IPS-15b (cell line): ENCODE data around the gene PRR22.
"Not testable (repeated sequence)": the region's sequence is repeated elsewhere in the genome, so short reads cannot be mapped to it uniquely, and the experiment has no call there.

Experiments used
- H3K27me3 ChIP-seq: one replicate; pipeline ENCODE4 v1.6.1; 2013; ENCODE audit warnings: low read length; ENCODE audit not compliant: control insufficient read depth, insufficient read depth
- H3K36me3 ChIP-seq: one replicate; pipeline ENCODE4 v1.6.1; 2013; ENCODE audit warnings: low read length; ENCODE audit not compliant: control insufficient read depth, insufficient read depth
- H3K4me1 ChIP-seq: one replicate; pipeline ENCODE4 v1.6.1; 2013; ENCODE audit warnings: mild to moderate bottlenecking, low read length; ENCODE audit not compliant: control insufficient read depth, insufficient read depth
- H3K4me3 ChIP-seq: one replicate; pipeline ENCODE4 v1.5.1; 2013; ENCODE audit warnings: low read depth, low read length
- H3K9ac ChIP-seq: one replicate; pipeline ENCODE4 v1.6.1; 2013; ENCODE audit warnings: low read depth, mild to moderate bottlenecking, low read length
- H3K9me3 ChIP-seq: one replicate; pipeline ENCODE4 v1.6.1; 2013; ENCODE audit warnings: mild to moderate bottlenecking, low read length; ENCODE audit not compliant: control insufficient read depth, insufficient read depth

PRR22 gene

DNA sequence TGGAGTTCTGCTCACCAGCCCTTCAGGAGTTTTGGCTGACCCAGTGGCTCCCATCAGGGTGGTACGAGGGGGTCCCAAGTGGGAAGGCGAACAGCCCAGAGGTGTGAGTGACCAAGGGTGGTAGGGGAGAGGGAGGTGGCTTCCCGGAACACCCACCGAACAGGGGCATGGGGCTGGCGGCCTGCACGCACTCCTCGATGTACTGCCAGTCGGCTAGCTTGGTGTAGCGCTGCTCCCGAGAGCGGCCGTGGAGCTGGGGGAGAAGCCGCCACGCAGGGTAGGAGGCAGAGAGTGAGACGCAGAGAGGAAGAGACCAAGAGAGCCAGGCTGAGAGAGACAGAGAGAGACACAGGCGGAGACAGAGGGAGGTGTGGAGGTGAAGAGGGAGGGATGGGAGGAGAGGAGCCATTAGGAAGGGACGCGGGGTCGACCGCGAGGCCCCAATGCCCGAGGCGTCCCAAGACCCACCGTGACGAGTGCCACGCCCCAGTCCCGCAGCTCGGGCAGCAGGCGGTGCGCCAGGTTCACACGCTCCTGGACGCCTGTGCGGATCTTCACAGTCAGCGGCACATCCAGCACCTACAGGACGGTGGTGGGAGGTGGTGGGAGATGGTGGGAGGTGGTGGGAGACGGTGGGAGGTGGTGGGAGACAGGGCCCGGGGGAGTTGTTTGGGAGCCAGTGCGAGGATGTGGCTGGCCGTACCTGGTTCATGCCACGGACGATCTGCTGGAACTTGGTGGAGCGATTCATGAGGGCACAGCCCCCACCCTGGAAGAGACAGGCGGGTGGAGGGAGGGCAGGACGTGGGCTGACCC, 2.3 kb upstream of the PRR22 start:
- peaks cover 48% of the 10 kb centered on the region for H3K36me3 ChIP-seq
- H3K9me3 ChIP-seq, result no peaks in the 10 kb centered on the region
- no peak overlapping the region for H3K9ac ChIP-seq
- no peaks in the 10 kb centered on the region for H3K4me1 ChIP-seq
- no peak overlapping the region for H3K4me3 ChIP-seq
- no peaks in the 10 kb centered on the region for H3K27me3 ChIP-seq

DNA sequence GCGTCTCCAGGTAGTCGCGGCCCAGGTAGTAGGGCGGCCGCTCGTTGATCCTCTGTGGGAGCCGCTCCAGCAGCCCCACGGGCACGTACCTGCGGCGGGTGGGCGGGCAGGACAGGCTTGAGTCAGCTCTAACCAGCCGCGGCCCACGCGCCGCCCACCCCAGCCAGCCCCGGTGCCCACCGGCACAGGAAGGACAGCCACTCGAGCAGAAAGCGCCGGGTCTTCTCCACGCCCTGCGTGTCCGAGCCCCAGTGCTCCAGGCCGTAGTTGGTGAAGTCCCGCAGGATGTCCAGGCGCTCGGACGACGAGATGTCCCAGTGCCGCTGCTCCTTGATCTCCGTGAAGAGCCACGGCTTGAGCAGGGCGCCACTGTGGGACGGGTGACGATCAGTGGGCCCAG, 877 bp upstream of the PRR22 start:
- Histone ChIP-seq H3K36me3 (peaks cover 48% of the 10 kb centered on the region), H3K27me3 (no peaks in the 10 kb centered on the region), H3K4me1 (no peaks in the 10 kb centered on the region), H3K9ac (no peak overlapping the region), H3K4me3 (no peak overlapping the region), H3K9me3 (no peaks in the 10 kb centered on the region)

DNA sequence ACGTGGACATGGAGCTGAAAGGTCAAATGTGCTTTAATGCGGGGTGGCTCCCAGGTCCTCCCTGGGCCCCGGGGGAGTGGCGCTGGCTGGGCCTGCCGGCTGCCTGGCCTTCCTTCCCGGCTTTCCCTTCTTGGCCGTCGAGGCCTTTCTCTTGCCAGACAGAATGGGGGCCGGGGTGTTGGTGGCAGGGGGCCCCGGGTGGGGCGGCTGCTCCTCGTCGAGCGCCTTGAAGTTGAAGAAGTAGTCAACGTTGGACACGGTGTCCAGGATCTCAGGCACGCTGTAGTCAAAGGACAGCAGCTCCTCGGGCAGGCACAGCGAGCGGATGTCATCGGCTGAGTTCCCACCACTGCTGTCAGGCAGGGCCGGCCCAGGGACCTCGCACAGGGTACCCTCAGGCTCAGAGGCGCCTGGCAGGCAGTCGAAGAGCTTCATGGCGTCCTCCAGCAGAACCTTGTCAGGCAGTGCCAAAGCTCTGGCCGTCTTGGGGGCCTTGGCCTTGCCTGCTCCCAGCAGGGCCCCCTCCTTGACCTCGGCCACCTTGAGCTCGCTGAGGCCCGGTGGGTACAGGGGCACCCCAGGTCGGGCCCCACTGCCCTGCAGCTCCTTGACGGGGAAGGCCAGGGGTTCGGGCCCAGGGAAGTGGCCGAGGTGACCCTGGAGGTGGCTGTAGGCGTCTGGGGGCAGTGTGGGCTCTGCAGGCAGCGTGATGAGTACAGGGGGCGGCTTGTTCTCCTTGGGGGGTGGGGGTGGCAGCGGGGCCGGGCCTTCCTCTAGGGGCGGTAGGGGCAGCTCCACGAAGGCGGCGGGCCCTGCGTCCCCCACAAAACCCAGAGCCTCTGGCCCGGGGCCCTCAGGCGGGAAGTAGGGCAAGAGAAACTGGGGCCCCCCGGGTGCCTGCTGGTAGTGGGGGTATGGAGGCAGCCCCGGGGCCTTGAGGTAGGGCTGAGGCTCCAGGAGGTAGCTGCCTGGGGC, 1.3 kb downstream of the PRR22 start:
- Histone ChIP-seq H3K27me3 (no peaks in the 10 kb centered on the region), H3K9me3 (no peaks in the 10 kb centered on the region), H3K4me3 (no peak overlapping the region), H3K9ac (no peak overlapping the region), H3K36me3 (peaks cover 37% of the 10 kb centered on the region), H3K4me1 (no peaks in the 10 kb centered on the region)

DNA sequence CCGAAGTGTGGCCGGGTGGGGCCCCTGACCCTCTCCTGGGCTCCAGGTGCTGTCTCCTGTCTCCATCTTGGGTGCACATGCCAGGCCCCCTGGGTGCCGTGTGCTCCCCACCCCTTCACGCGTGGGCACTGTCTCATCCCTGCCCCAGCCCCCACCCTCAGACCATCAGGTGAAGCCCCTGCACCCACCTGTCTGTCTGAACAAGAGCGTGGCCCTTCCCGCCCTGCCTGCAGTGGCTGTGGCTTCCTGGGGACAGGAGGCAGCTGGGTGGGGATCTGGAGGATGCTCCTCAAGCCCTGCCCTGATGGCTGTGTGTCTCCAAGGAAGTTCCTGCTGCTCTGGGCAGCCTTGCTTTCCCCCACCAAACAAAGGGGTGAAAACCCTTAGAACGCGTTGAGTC, 2.2 kb downstream of the PRR22 start:
- H3K36me3 ChIP-seq, result peaks cover 28% of the 10 kb centered on the region
- no peaks in the 10 kb centered on the region for H3K27me3 ChIP-seq
- no peak overlapping the region for H3K4me3 ChIP-seq
- H3K9me3 ChIP-seq, result no peaks in the 10 kb centered on the region
- H3K9ac ChIP-seq, result no peak overlapping the region
- no peaks in the 10 kb centered on the region for H3K4me1 ChIP-seq

DNA sequence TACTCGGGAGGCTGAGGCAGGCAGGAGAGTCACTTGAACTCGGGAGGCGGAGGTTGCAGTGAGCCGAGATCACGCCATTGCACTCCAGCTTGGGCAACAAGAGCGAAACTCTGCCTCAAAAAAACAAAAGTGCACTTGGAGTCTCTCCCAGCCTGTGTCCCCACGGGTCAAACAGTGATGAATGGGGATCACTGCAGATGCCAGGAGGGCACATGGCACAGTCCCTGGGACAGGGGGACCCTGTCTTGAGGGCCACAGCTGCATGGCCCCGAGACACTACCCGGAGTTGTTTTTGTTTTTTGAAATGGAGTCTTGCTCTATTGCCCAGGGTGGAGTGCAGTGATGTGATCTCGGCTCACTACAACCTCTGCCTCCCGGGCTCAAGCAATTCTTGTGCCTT, 3.6 kb downstream of the PRR22 start:
- not testable (repeated sequence) for H3K9me3 ChIP-seq, H3K4me3 ChIP-seq, H3K4me1 ChIP-seq, H3K9ac ChIP-seq, H3K27me3 ChIP-seq
- H3K36me3 ChIP-seq, result peaks cover 14% of the 10 kb centered on the region

DNA sequence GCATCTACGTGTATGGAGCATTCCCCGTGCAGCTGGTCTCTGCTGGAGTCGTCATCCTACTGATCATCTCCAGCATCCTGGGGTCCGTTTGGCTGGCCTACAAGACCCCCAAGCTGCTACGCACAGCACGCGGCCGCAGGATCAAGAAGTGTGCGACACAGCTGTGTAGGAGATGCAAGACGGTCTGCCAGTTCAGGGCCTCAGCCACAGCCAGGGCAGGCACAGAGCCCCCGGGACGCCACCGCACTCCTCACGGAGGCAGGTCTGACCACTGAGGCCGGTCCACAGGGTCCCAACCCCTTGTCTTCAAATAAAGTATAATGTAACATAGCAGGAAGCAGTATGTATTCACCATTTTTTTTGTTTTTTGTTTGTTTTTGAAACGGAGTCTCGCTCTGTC, 6.1 kb downstream of the PRR22 start:
- Histone ChIP-seq H3K4me1 (no peaks in the 10 kb centered on the region), H3K27me3 (no peaks in the 10 kb centered on the region), H3K36me3 (no peaks in the 10 kb centered on the region), H3K4me3 (no peak overlapping the region), H3K9me3 (no peaks in the 10 kb centered on the region), H3K9ac (no peak overlapping the region)

DNA sequence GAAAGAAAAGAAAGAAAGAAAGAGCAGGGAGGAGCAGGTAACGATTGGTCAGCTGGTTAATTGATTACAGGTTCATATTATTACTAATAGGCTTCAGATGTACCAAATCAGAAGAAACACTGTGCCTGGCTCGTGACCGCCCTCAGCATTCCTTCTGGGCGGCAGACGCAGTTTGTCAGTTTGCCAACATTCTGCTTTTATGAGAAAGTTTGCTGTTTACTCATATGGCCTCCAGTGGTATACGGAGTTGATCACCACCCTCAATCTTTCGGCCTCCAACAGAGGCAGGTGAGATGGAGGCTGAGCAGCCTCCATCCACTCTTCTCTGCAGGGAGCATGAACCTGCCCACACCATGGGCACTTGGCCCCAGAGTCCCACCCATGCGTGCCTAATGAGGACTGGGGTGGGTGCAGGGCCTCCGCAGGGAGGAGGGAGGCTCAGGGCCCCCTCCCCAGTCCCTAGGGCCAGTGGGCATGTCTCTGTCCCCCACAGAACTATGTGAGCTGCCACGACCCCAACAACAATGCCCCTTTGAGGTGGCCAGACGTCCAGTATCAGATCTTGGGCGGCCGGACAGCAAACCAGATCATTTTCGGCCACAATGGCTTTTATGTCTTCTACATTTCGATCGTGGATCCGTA, 8.8 kb downstream of the PRR22 start:
- H3K27me3 ChIP-seq, result no peaks in the 10 kb centered on the region

DNA sequence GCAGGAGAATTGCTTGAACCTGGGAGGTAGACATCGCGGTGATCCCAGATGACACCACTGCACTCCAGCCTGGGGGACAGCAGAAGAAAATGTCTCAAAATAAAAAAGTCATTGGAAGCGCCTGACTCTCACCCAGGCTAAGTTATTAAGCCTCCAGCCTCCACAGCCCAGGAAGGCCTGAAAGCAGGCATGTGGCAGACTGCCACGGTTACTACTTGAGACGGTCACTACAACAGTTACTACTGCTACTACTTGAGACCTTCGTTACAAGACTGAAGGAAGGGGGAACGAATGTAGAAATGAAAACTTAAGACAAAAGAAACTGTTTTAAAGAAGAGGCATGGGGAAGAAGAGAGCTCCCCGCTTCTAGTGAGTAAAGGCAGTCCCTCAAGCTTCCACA, 9.6 kb downstream of the PRR22 start:
- no peaks in the 10 kb centered on the region for H3K27me3 ChIP-seq

More for the DNA sequence above, 8.8 kb downstream of the PRR22 start:
- Histone ChIP-seq H3K36me3 (no peaks in the 10 kb centered on the region), H3K9ac (no peak overlapping the region), H3K9me3 (no peaks in the 10 kb centered on the region), H3K4me3 (no peak overlapping the region), H3K4me1 (no peaks in the 10 kb centered on the region)

DNA sequence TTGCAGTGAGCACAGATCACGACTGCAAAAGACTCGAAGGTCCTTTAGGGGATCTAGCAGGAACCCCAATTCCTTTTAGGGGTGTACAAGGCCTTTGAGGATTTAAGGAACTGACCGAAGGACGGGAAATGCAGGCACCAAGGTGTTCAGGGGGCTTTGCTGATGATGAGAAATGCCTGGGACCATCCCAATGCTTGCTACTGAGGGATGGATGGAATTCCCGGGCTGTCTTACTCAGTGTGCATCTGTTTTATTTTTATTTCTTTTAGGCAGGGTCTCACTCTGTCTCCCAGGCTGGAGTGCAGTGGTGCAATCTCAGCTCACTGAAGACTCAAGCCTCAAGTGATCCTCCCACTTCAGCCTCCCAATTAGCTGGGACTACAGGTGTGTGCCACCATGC, 11.3 kb downstream of the PRR22 start:
- Histone ChIP-seq H3K4me3 (no peak overlapping the region), H3K27me3 (no peaks in the 10 kb centered on the region), H3K9ac (no peak overlapping the region), H3K36me3 (no peaks in the 10 kb centered on the region), H3K4me1 (no peaks in the 10 kb centered on the region), H3K9me3 (no peaks in the 10 kb centered on the region)

More for the DNA sequence above, 9.6 kb downstream of the PRR22 start:
- no peaks in the 10 kb centered on the region for H3K4me1 ChIP-seq
- no peaks in the 10 kb centered on the region for H3K9me3 ChIP-seq
- no peak overlapping the region for H3K9ac ChIP-seq
- no peaks in the 10 kb centered on the region for H3K36me3 ChIP-seq
- H3K4me3 ChIP-seq, result no peak overlapping the region

DNA sequence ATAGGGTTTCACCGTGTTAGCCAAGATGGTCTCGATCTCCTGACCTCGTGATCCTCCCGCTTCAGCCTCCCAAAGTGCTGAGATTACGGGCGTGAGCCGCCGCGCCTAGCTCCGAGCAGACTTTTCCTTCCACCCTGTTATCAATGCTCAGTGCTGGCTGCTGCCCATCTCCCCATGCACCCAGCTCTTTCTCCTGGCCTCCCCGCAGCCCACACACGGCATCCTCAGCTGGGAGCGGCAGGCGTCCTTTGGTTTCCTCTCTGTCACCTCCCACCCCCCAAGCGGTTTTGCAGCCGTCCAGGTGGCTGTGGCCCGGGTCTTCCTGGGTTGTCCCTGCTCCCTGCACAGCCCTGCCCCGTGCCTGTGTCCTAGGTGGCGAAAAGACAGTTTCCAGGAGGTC, 12.1 kb downstream of the PRR22 start:
- H3K4me1 ChIP-seq, result no peaks in the 10 kb centered on the region
- H3K9ac ChIP-seq, result no peak overlapping the region
- no peak overlapping the region for H3K4me3 ChIP-seq
- H3K27me3 ChIP-seq, result no peaks in the 10 kb centered on the region
- H3K9me3 ChIP-seq, result no peaks in the 10 kb centered on the region
- H3K36me3 ChIP-seq, result no peaks in the 10 kb centered on the region

DNA sequence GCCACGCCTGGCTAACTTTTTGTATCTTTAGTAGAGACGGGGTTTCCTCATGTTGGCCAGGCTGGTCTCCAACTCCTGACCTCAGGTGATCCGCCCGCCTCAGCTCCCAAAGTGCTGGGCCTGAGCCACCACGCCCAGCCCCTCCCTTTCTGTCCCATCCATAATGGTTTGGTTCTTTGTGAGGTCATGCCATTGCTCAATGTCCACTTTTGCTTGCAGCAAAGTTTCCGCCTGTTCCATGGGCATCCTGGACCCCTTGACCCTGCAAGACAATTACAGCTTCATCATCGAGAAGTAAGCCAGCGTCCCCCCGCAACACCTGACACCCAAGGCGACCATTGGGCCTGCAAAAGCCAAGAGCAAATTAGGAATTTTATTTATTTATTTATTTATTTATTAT, 16.6 kb downstream of the PRR22 start:
- no peaks in the 10 kb centered on the region for H3K27me3 ChIP-seq
- no peak overlapping the region for H3K9ac ChIP-seq
- no peaks in the 10 kb centered on the region for H3K4me1 ChIP-seq
- no peak overlapping the region for H3K4me3 ChIP-seq
- no peaks in the 10 kb centered on the region for H3K36me3 ChIP-seq
- no peaks in the 10 kb centered on the region for H3K9me3 ChIP-seq
